Stimulated activated CD4-positive, alpha-beta T cell treated with anti-CD3 and anti-CD28 coated beads, Interleukin-1b, Interleukin-23, amount 100 ng/mL, for 24 hours (primary cell): ENCODE results near the gene VSTM1.

ENCODE experiments used
- DNase-seq, 4 experiments: peaks; one replicate each; pipeline ENCODE4 v3.0.0-alpha.2; 2020; ENCODE audit warnings: low read depth in 4 of 4, low spot score in 1 of 4

Gene VSTM1

GRCh38 chr19:54013866-54014265 lies 49.8 kb downstream of the VSTM1 start:
- DNase-seq: no peak

GRCh38 chr19:54011507-54012211 lies 52.0 kb downstream of the VSTM1 start:
- DNase-seq: no peak

DNA sequence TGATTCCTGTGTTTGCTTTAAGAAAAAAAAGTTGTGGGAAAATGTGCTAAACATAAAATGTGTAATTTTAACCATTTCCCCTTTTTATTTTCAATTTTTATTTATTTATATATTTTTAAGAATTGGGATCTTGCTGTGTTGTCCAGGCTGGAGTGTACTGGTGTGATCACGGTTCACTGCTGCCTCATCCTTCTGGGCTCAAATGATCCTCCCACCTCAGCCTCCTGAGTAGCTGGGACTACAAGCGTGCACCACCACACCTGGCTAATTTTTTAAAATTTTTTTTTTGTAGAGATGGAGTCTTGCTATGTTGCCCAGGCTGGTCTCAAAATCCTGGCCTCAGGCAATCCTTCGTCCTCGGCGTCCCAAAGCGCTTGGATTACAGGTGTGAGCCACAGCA lies 53.2 kb downstream of the VSTM1 start:
- DNase-seq: no peak

- DNase-seq: no peak
Observed at GRCh38 chr19:54009440-54009839, 54.3 kb downstream of the VSTM1 start.

- DNase-seq: no peak
Observed at GRCh38 chr19:54002495-54003315, 61.0 kb downstream of the VSTM1 start.

DNA sequence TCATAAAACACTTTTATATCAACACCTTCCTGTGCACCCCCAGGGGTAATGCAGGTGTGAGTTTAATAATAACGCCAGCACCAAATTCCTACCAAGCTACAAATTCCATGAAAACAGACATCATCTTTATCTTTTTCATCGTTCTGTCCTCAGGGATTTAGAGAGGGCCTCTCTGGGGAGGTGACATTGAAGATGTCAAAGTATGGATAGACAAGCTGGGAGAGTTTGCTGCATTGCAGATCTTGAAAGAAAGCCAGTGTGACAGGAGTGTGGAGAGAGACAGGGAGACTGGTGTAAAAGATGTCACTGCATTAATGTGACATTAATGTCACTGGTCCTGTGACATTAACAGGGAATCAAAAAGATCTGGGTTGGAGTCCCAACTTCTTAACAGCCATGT lies 62.2 kb downstream of the VSTM1 start:
- DNase-seq: no peak

GRCh38 chr19:53999694-54000093 lies 64.0 kb downstream of the VSTM1 start:
- no peak for DNase-seq

DNA sequence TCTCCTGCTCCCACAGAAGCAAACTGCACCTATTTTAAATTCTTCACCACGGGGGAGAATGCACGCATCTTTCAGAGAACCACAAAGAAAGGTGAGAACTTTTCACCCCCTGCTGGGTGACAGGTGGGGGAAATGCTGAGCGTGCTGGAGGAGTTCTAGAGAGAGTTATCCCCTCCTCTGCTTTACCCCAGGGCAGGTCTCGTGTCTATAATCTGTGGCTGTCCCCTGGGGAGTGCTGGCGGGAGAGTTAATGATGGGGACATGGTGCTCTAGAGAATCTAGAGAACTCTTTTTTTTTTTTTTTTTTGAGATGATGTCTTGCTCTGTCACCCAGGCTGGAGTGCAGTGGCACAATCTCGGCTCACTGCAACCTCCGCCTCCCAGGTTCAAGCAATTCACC lies 65.5 kb downstream of the VSTM1 start:
- DNase-seq: no peak

DNA sequence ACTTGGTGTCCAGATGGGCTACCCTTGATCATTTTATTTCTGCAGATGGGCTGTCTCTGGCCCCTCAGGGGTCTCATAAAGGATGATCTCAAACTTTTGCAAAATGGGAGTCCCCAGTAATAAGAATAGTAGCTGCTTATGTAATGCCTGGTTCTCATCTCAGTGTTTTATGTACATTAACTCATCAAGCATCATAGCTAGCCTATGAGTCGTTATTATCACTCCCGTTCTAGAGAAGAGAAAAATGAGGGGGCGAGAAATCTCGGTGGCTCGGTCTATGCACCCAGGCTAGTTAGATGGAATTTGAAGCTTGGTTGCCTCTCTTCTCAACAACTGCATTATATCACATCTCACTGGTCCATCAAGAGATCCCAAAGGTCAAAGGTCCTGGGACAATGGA lies 68.9 kb downstream of the VSTM1 start:
- DNase-seq: no peak

DNA sequence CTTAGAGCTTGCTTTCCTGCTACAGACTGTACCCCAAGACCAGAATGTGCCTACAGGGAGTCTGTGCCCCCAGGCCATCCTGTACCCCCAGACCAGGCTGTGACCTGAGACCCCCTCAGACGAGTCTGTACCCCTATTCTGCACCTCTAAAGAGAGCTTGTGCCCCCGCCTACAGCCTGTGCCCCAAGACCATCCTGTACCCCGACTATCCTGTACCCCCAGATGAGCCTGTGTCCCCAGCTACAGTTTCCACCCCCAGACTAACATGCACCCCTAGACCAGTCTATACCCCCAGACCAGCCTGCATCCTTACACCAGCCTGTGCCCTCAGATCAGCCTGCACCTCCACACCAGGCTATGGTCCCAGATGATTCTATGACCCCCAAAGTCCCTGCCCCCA lies 70.2 kb downstream of the VSTM1 start:
- DNase-seq: no peak

DNA sequence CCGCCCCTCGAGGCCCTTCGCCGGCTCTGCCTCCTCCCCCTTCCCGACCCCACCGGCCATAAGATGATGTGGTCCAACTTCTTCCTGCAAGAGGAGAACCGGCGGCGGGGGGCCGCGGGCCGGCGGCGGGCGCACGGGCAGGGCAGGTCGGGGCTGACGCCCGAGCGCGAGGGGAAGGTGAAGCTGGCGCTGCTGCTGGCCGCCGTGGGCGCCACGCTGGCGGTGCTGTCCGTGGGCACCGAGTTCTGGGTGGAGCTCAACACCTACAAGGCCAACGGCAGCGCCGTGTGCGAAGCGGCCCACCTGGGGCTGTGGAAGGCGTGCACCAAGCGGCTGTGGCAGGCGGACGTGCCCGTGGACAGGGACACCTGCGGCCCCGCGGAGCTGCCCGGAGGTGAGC lies 70.9 kb downstream of the VSTM1 start:
- no peak for DNase-seq

GRCh38 chr19:53992211-53992610 lies 71.5 kb downstream of the VSTM1 start:
- no peak for DNase-seq

- DNase-seq: no peak
Observed at GRCh38 chr19:53991224-53992113, 72.2 kb downstream of the VSTM1 start, which contains the start of gene CACNG6. CACNG6 (plus strand) TSS chr19:53991637; CDS start chr19:53992878, 1,241 bp downstream.
